Measurements from ENCODE around the gene USPL1.

- no peak for TF ChIP-seq CTCF (IDR thresholded peaks at IDR 0.05)
- TF ChIP-seq POLR2A (IDR thresholded peaks at IDR 0.05): no peak
Measured at GRCh38 chr13:30601836-30602235, 15.9 kb upstream of the USPL1 start.
